CD14-positive monocyte (primary cell): ENCODE data around the gene NKD2. TPM values are rescaled to one million over a fixed set of nuclear protein-coding genes. Genes with fewer than 3 reads are reported as not detected.

Experiments
- DNase-seq, 3 donors: peaks; one replicate each; pipeline ENCODE4 v3.0.0-alpha.2; 2011 to 2022
- H2AFZ ChIP-seq: 2 replicates; pipeline ENCODE4 v1.6.0; 2012; ENCODE audit warnings: mild to moderate bottlenecking, low read depth, low read length, inconsistent platforms; ENCODE audit not compliant: insufficient read depth, poor library complexity, severe bottlenecking
- H3K27ac ChIP-seq, 2 donors: 1 replicate in 1 of 2; 2 replicates in 1 of 2; pipeline ENCODE4 v1.5.1; 2012 to 2013; ENCODE audit warnings: low read length in 2 of 2, control low read depth in 1 of 2, inconsistent platforms in 1 of 2, low read depth in 1 of 2, mild to moderate bottlenecking in 1 of 2
- H3K27me3 ChIP-seq, 2 donors: one replicate each; pipeline versions ENCODE4 v1.6.0 to v1.6.1; 2011 to 2013; ENCODE audit warnings: low read length in 2 of 2; ENCODE audit not compliant: control insufficient read depth in 2 of 2, insufficient read depth in 2 of 2
- H3K36me3 ChIP-seq, 2 donors: replicated peaks in 1 of 2; 1 replicate in 1 of 2; 2 replicates in 1 of 2; pipeline versions ENCODE4 v1.5.1 to v1.6.1; 2012 to 2013; ENCODE audit warnings: low read length in 2 of 2, control low read depth in 1 of 2, inconsistent platforms in 1 of 2, mild to moderate bottlenecking in 1 of 2; ENCODE audit not compliant: insufficient read depth in 2 of 2, control insufficient read depth in 1 of 2
- H3K4me1 ChIP-seq, 2 donors: 1 replicate in 1 of 2; 2 replicates in 1 of 2; pipeline versions ENCODE4 v1.5.1 to v1.6.1; 2012 to 2013; ENCODE audit warnings: low read length in 2 of 2, control low read depth in 1 of 2, inconsistent platforms in 1 of 2, mild to moderate bottlenecking in 1 of 2, moderate library complexity in 1 of 2; ENCODE audit not compliant: insufficient read depth in 2 of 2, control insufficient read depth in 1 of 2
- H3K4me2 ChIP-seq: replicated peaks from 2 replicates; pipeline ENCODE3; 2012; ENCODE audit warnings: low read length, moderate library complexity, mild to moderate bottlenecking; ENCODE audit not compliant: poor library complexity, severe bottlenecking; ENCODE audit errors: extremely low read depth
- H3K4me3 ChIP-seq, 3 experiments: fragments of 200-600 bp in 1 of 3; sonication (generic) in 1 of 3; replicated peaks in 1 of 3; 1 replicate in 2 of 3; 2 replicates in 1 of 3; pipeline ENCODE4 v1.5.1; 2011 to 2013; ENCODE audit warnings: low read length in 3 of 3, mild to moderate bottlenecking in 3 of 3, control low read depth in 2 of 3, low read depth in 2 of 3, inconsistent platforms in 1 of 3, moderate library complexity in 1 of 3
- H3K79me2 ChIP-seq: 2 replicates; pipeline ENCODE4 v1.6.0; 2012; ENCODE audit warnings: mild to moderate bottlenecking, control low read depth, inconsistent platforms, low read length, moderate library complexity; ENCODE audit not compliant: insufficient read depth
- H3K9ac ChIP-seq: 2 replicates; pipeline ENCODE4 v1.6.0; 2017; ENCODE audit warnings: low read length, mild to moderate bottlenecking; ENCODE audit not compliant: insufficient read depth, poor library complexity, severe bottlenecking
- H3K9me3 ChIP-seq, 2 donors: replicated peaks in 1 of 2; 1 replicate in 1 of 2; 2 replicates in 1 of 2; pipeline versions ENCODE4 v1.5.1 to v1.6.1; 2012 to 2013; ENCODE audit warnings: low read length in 2 of 2, control low read depth in 1 of 2; ENCODE audit not compliant: control insufficient read depth in 1 of 2, insufficient read depth in 1 of 2
- H4K20me1 ChIP-seq: 2 replicates; pipeline ENCODE4 v1.6.0; 2012; ENCODE audit warnings: mild to moderate bottlenecking, low read length, control low read depth, moderate library complexity; ENCODE audit not compliant: insufficient read depth
- H3K27ac Mint-ChIP-seq, 7 donors: one replicate each; pipeline ENCODE4 v1.8.0; 2020; ENCODE audit warnings: mild to moderate bottlenecking in 7 of 7, mixed read lengths in 7 of 7, moderate library complexity in 6 of 7, inconsistent platforms in 2 of 7
- H3K27me3 Mint-ChIP-seq, 3 donors: one replicate each; pipeline ENCODE4 v1.8.0; 2021 to 2022; ENCODE audit warnings: low read depth in 3 of 3, mild to moderate bottlenecking in 3 of 3, mixed read lengths in 3 of 3, moderate library complexity in 3 of 3, inconsistent platforms in 1 of 3
- H3K36me3 Mint-ChIP-seq, 2 donors: one replicate each; pipeline ENCODE4 v1.8.0; 2020; ENCODE audit warnings: mixed read lengths in 2 of 2, inconsistent platforms in 1 of 2, mild to moderate bottlenecking in 1 of 2
- H3K4me1 Mint-ChIP-seq: one replicate; pipeline ENCODE4 v1.8.0; 2020; ENCODE audit warnings: mild to moderate bottlenecking, mixed read lengths
- H3K4me3 Mint-ChIP-seq, 2 donors: one replicate each; pipeline ENCODE4 v1.8.0; 2020; ENCODE audit warnings: mild to moderate bottlenecking in 2 of 2, mixed read lengths in 2 of 2, moderate library complexity in 1 of 2
- H3K9me3 Mint-ChIP-seq, 7 donors: one replicate each; pipeline ENCODE4 v1.8.0; 2020 to 2022; ENCODE audit warnings: mixed read lengths in 7 of 7, mild to moderate bottlenecking in 6 of 7, moderate library complexity in 6 of 7, inconsistent platforms in 2 of 7
- CTCF ChIP-seq: fragments of 200-600 bp; IDR thresholded peaks from one replicate; pipeline ENCODE4 v1.8.0; 2022; ENCODE audit warnings: antibody characterized with exemption, mild to moderate bottlenecking
- WGBS: methylation state at CpG from one replicate; pipeline ENCODE4 v1.1.5; 2013; ENCODE audit warnings: missing lambda C conversion rate; ENCODE audit not compliant: insufficient coverage; 5-methylcytosine and 5-hydroxymethylcytosine counted together
- intact Hi-C, 2 donors: fragments of 100-400 bp; cut with micrococcal nuclease; formaldehyde crosslinking; loops; one replicate each; pipeline versions ENCODE4 v1.15.0 to v1.15.1; 2023
- polyA plus RNA-seq, 3 donors: library from polyadenylated mRNA; depleted of rRNA in 1 of 3; unstranded in 2 of 3; stranded (reverse) in 1 of 3; fragments of 300-500 nt in 2 of 3; fragments of >200 nt in 1 of 3; fragmentation: Illumina TruSeq in 2 of 3; gene quantifications; 1 replicate in 2 of 3; 2 replicates in 1 of 3; pipeline ENCODE4 v1.2.3, GENCODE V29; 2012 to 2021

NKD2 gene
- polyA plus RNA-seq, 3 donors, result not detected

- TF ChIP-seq CTCF, result no peak
- no peak overlapping the region for H3K27ac Mint-ChIP-seq
- Histone ChIP-seq H3K4me3 (no peak overlapping the region), H3K79me2 (no peaks in the 10 kb centered on the region), H3K27me3 (no peaks in the 10 kb centered on the region), H3K9me3 (no peaks in the 10 kb centered on the region), H3K4me1 (no peaks in the 10 kb centered on the region), H2AFZ (no peak overlapping the region), H3K4me2 (no peak overlapping the region), H3K36me3 (no peaks in the 10 kb centered on the region), H3K9ac (no peak overlapping the region), H3K27ac (no peak overlapping the region), H4K20me1 (no peaks in the 10 kb centered on the region)
- 86% methylated on average over 5 of the region's 10 CpGs for WGBS
- no peak overlapping the region for H3K4me3 Mint-ChIP-seq
- intact Hi-C loops, result no loop called here
- peaks cover 0 to 2% (median 0%) of the 10 kb centered on the region in 7 donors for H3K9me3 Mint-ChIP-seq
- no peaks in the 10 kb centered on the region for H3K36me3 Mint-ChIP-seq
- H3K27me3 Mint-ChIP-seq, result peaks cover 0 to 6% (median 5%) of the 10 kb centered on the region in 3 donors
- no peak for DNase-seq
- H3K4me1 Mint-ChIP-seq, result no peaks in the 10 kb centered on the region
These were observed 21.5 kb downstream of the NKD2 start for GRCh38 chr5:1029945-1030625.

GRCh38 chr5:1030801-1031271 lies 22.2 kb downstream of the NKD2 start:
- Histone ChIP-seq H3K9me3 (no peaks in the 10 kb centered on the region), H3K36me3 (no peaks in the 10 kb centered on the region), H3K4me1 (no peaks in the 10 kb centered on the region), H4K20me1 (no peaks in the 10 kb centered on the region), H3K4me2 (no peak overlapping the region), H3K27me3 (no peaks in the 10 kb centered on the region), H3K4me3 (no peak overlapping the region), H3K27ac (no peak overlapping the region), H3K9ac (no peak overlapping the region), H2AFZ (no peak overlapping the region), H3K79me2 (no peaks in the 10 kb centered on the region)
- TF ChIP-seq CTCF, result no peak
- WGBS, result 76% methylated on average over 5 of the region's 10 CpGs
- H3K4me3 Mint-ChIP-seq, result no peak overlapping the region
- no peaks in the 10 kb centered on the region for H3K36me3 Mint-ChIP-seq
- no peaks in the 10 kb centered on the region for H3K4me1 Mint-ChIP-seq
- DNase-seq, result no peak
- intact Hi-C loops, result no loop called here
- peaks cover 0 to 3% (median 0%) of the 10 kb centered on the region in 7 donors for H3K9me3 Mint-ChIP-seq
- H3K27ac Mint-ChIP-seq, result no peak overlapping the region
- H3K27me3 Mint-ChIP-seq, result peaks cover 0 to 6% (median 5%) of the 10 kb centered on the region in 3 donors
